HL-60/S4 (cell line): ENCODE results near the gene ZKSCAN1.
"Not testable (repeated sequence)": the region's sequence is repeated elsewhere in the genome, so short reads cannot be mapped to it uniquely, and the experiment has no call there.

ENCODE experiments used
- in situ Hi-C: fragments of 300-500 bp; cut with MboI; formaldehyde crosslinking; loops from 2 replicates; pipeline ENCODE4 v1.14.3; 2022; ENCODE audit warnings: low sequenced_read_pairs

The ZKSCAN1 gene

GRCh38 chr7:100015232-100016214 is at the start of gene ZKSCAN1:
Gene ZKSCAN1 (plus strand): TSS chr7:100015596. CDS start chr7:100023507, 7,911 bp downstream.
- in situ Hi-C loops = no loop called here

GRCh38 chr7:99969298-99969697 is 46.1 kb upstream of the ZKSCAN1 start:
- in situ Hi-C loops = no loop called here

GRCh38 chr7:99969813-99970212 is 45.6 kb upstream of the ZKSCAN1 start:
- in situ Hi-C loops = not testable (repeated sequence)

GRCh38 chr7:99971242-99971641 is 44.2 kb upstream of the ZKSCAN1 start:
- in situ Hi-C loops = no loop called here

- in situ Hi-C loops = not testable (repeated sequence)
Measured at GRCh38 chr7:99973817-99974216, 41.6 kb upstream of the ZKSCAN1 start.

GRCh38 chr7:99974681-99975080 is 40.7 kb upstream of the ZKSCAN1 start:
- in situ Hi-C loops = loop anchor here (25.0 kb wide), 1 partner anchor 238 kb away; the partner anchor contains the start of gene PVRIG

- in situ Hi-C loops = loop anchor here (25.0 kb wide), 1 partner anchor 236 kb away; the partner anchor contains the start of gene PVRIG
Measured at GRCh38 chr7:99975782-99976521, 39.4 kb upstream of the ZKSCAN1 start, which contains the start of gene AZGP1. Gene AZGP1 (minus strand): TSS chr7:99976031. CDS start chr7:99976020, 11 bp downstream.

GRCh38 chr7:99976626-99977025 is 38.8 kb upstream of the ZKSCAN1 start:
- in situ Hi-C loops = loop anchor here (25.0 kb wide), 1 partner anchor 236 kb away; the partner anchor contains the start of gene PVRIG

GRCh38 chr7:99979814-99980225 is 35.6 kb upstream of the ZKSCAN1 start:
- in situ Hi-C loops = loop anchor here (25.0 kb wide), 1 partner anchor 232 kb away; the partner anchor contains the start of gene PVRIG

GRCh38 chr7:99980448-99980872 is 34.9 kb upstream of the ZKSCAN1 start:
- in situ Hi-C loops = loop anchor here (25.0 kb wide), 1 partner anchor 232 kb away; the partner anchor contains the start of gene PVRIG

- in situ Hi-C loops = loop anchor here (25.0 kb wide), 1 partner anchor 231 kb away; the partner anchor contains the start of gene PVRIG
Measured at GRCh38 chr7:99981066-99981465, 34.3 kb upstream of the ZKSCAN1 start.

GRCh38 chr7:99984593-99984992 is 30.8 kb upstream of the ZKSCAN1 start:
- in situ Hi-C loops = loop anchor here (25.0 kb wide), 1 partner anchor 228 kb away; the partner anchor contains the start of gene PVRIG

GRCh38 chr7:99987306-99987705 is 28.1 kb upstream of the ZKSCAN1 start:
- in situ Hi-C loops = loop anchor here (25.0 kb wide), 1 partner anchor 225 kb away; the partner anchor contains the start of gene PVRIG

GRCh38 chr7:99987846-99988245 is 27.6 kb upstream of the ZKSCAN1 start:
- in situ Hi-C loops = loop anchor here (25.0 kb wide), 1 partner anchor 224 kb away; the partner anchor contains the start of gene PVRIG

GRCh38 chr7:99990460-99990852 is 24.9 kb upstream of the ZKSCAN1 start:
- in situ Hi-C loops = loop anchor here (5.0 to 25.0 kb wide), 2 partner anchors 137 to 222 kb away; partner anchors contain the start of genes MBLAC1 and PVRIG

GRCh38 chr7:99991543-99991942 is 23.9 kb upstream of the ZKSCAN1 start:
- in situ Hi-C loops = loop anchor here (5.0 to 25.0 kb wide), 2 partner anchors 136 to 221 kb away; partner anchors contain the start of genes MBLAC1 and PVRIG

- in situ Hi-C loops = loop anchor here (5.0 to 25.0 kb wide), 2 partner anchors 135 to 220 kb away; partner anchors contain the start of genes MBLAC1 and PVRIG
Measured at GRCh38 chr7:99992330-99993038, 22.9 kb upstream of the ZKSCAN1 start.

GRCh38 chr7:99994819-99995218 is 20.6 kb upstream of the ZKSCAN1 start:
- in situ Hi-C loops = loop anchor here (5.0 to 25.0 kb wide), 2 partner anchors 132 to 217 kb away; partner anchors contain the start of genes MBLAC1 and PVRIG

GRCh38 chr7:99996755-99997544 is 18.4 kb upstream of the ZKSCAN1 start:
- in situ Hi-C loops = loop anchor here (25.0 kb wide), 1 partner anchor 215 kb away; the partner anchor contains the start of gene PVRIG
